Fibroblast of skin of right biceps (primary cell): ENCODE results near the gene P2RY12.

ENCODE experiments used
- DNase-seq: peaks from one replicate; pipeline ENCODE4 v3.0.0-alpha.2; 2013

The P2RY12 gene

GRCh38 chr3:151330899-151331298 is 53.7 kb downstream of the P2RY12 start:
- no peak for DNase-seq

GRCh38 chr3:151330379-151330778 is 54.2 kb downstream of the P2RY12 start:
- no peak for DNase-seq

- no peak for DNase-seq
Measured at GRCh38 chr3:151329363-151329762, 55.2 kb downstream of the P2RY12 start, which contains the start of gene P2RY13. Gene P2RY13 (minus strand): TSS chr3:151329549. CDS start chr3:151329528, 21 bp downstream.

GRCh38 chr3:151328298-151328995 is 56.1 kb downstream of the P2RY12 start:
- DNase-seq: no peak

- DNase-seq: peak; percentile 38
Measured at GRCh38 chr3:151327571-151328198, 56.9 kb downstream of the P2RY12 start.

GRCh38 chr3:151322511-151322910 is 62.0 kb downstream of the P2RY12 start:
- no peak for DNase-seq

- no peak for DNase-seq
Measured at GRCh38 chr3:151321526-151321925, 63.0 kb downstream of the P2RY12 start.

GRCh38 chr3:151320131-151320530 is 64.4 kb downstream of the P2RY12 start:
- no peak for DNase-seq

GRCh38 chr3:151319628-151320027 is 64.9 kb downstream of the P2RY12 start:
- DNase-seq: peak; percentile 79

GRCh38 chr3:151318991-151319390 is 65.6 kb downstream of the P2RY12 start:
- no peak for DNase-seq

GRCh38 chr3:151318313-151318712 is 66.2 kb downstream of the P2RY12 start:
- DNase-seq: peak; percentile 82

- peak; percentile 67 for DNase-seq
Measured at GRCh38 chr3:151316267-151316991, 68.1 kb downstream of the P2RY12 start, which contains the start of gene GPR87. Gene GPR87 (minus strand): TSS chr3:151316820. CDS start chr3:151300100, 16,720 bp downstream.

- no peak for DNase-seq
Measured at GRCh38 chr3:151315846-151316245, 68.7 kb downstream of the P2RY12 start.

GRCh38 chr3:151315136-151315535 is 69.4 kb downstream of the P2RY12 start:
- peak; percentile 67 for DNase-seq

GRCh38 chr3:151314593-151314992 is 70.0 kb downstream of the P2RY12 start:
- no peak for DNase-seq

GRCh38 chr3:151314137-151314536 is 70.4 kb downstream of the P2RY12 start:
- no peak for DNase-seq

- DNase-seq: no peak
Measured at GRCh38 chr3:151312972-151313371, 71.6 kb downstream of the P2RY12 start.

GRCh38 chr3:151309566-151309965 is 75.0 kb downstream of the P2RY12 start:
- DNase-seq: no peak

GRCh38 chr3:151307583-151308488 is 76.7 kb downstream of the P2RY12 start:
- DNase-seq: peak; percentile 34

GRCh38 chr3:151307131-151307530 is 77.4 kb downstream of the P2RY12 start:
- DNase-seq: no peak

GRCh38 chr3:151306168-151306810 is 78.3 kb downstream of the P2RY12 start:
- DNase-seq: no peak

GRCh38 chr3:151305775-151306151 is 78.8 kb downstream of the P2RY12 start:
- no peak for DNase-seq
